OCI-LY3 (cell line): Measurements from ENCODE around the gene UFSP1.

Experiments used
- CTCF ChIP-seq: fragments of 200-600, 300-600 bp; sonication (generic); IDR thresholded peaks from 2 replicates; pipeline ENCODE4 v1.5.1; 2014; ENCODE audit warnings: antibody characterized with exemption, low read length, low read depth
- EZH2phosphoT487 ChIP-seq: fragments of 200-600 bp; shearing (Covaris generic); IDR thresholded peaks from 2 replicates; pipeline ENCODE4 v1.6.1; 2018; ENCODE audit warnings: antibody characterized with exemption, mixed run types, low read depth

GRCh38 chr7:100899432-100899831, 9.9 kb upstream of the UFSP1 start:
- no peak for TF ChIP-seq CTCF
- TF ChIP-seq EZH2phosphoT487 = no peak
